HuH-7.5 (cell line): Measurements from ENCODE around the gene FLRT2.

ENCODE experiments used
- DNase-seq: peaks from one replicate; pipeline ENCODE4 v3.0.0; 2011; ENCODE audit warnings: low spot score

Gene FLRT2

GRCh38 chr14:85597701-85598100 lies 67.8 kb downstream of the FLRT2 start:
- DNase-seq: no peak

GRCh38 chr14:85599939-85600338 lies 70.0 kb downstream of the FLRT2 start:
- no peak for DNase-seq

GRCh38 chr14:85601246-85601645 lies 71.3 kb downstream of the FLRT2 start:
- DNase-seq: no peak

- DNase-seq: no peak
Measured at GRCh38 chr14:85601690-85602089, 71.7 kb downstream of the FLRT2 start.

- DNase-seq: no peak
Measured at GRCh38 chr14:85602345-85602744, 72.4 kb downstream of the FLRT2 start.

GRCh38 chr14:85604021-85604420 lies 74.1 kb downstream of the FLRT2 start:
- no peak for DNase-seq

DNA sequence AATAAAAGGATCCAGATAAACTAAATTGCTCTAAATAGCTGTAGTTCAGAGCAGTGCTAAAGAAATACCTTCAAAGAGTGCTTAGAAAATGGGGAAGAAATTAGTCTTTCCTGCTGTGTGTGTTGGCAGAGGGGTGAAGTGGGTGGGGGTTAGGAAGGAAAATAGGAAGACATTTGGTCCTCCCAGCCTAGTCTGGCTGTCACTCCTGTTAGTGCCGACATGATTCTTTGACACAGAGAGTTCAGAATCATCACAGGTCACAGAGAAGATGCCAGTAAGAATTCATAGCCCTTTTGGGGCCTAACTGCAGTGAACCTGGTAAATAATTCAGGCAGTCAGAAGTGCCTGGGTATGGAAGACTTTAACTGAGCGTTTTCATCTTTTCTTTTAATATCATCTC lies 74.8 kb downstream of the FLRT2 start:
- DNase-seq: no peak

DNA sequence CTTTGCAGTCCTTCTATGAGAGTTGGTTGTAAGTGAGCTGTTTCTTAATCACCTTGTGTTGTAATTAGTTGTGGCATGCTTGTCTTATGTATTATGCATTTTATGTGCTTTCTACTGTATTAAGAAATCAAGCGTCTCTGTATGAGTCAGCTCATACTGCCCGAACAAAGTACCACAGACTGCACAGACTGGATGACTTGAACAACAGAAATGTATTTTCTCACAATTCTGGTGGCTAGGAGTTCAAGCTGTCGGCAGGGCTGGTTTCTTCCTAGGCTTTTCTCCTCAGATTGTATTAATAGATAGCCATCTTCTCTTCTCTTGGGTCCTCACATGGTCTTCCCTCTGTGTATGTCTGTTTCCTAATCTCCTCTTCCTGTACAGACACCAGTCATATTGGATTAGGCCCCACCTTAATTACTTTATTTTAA lies 77.7 kb downstream of the FLRT2 start:
- no peak for DNase-seq

DNA sequence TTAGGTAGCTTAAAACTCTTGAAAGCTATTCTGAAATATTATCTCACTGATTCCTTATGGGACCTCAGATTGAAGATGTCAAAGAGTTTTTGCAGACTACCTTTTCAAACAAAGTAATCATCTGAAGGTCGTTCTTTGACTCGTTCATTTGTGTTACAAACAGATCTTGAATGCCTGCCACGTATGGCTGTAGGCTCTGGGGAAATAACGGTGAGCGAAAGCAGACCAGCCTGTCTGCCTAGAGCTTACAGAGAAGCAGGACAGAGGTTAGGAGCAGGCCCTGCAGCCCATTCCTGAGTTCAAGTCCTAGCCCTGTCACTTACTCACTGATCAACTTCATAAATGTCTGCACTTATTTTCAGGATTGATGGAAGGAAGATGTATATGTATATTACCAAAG lies 83.6 kb downstream of the FLRT2 start:
- DNase-seq: no peak

- DNase-seq: no peak
Measured at GRCh38 chr14:85616386-85616885, 86.5 kb downstream of the FLRT2 start.

GRCh38 chr14:85616886-85617285 lies 86.9 kb downstream of the FLRT2 start:
- DNase-seq: no peak

- DNase-seq: no peak
Measured at GRCh38 chr14:85617791-85618190, 87.8 kb downstream of the FLRT2 start.

DNA sequence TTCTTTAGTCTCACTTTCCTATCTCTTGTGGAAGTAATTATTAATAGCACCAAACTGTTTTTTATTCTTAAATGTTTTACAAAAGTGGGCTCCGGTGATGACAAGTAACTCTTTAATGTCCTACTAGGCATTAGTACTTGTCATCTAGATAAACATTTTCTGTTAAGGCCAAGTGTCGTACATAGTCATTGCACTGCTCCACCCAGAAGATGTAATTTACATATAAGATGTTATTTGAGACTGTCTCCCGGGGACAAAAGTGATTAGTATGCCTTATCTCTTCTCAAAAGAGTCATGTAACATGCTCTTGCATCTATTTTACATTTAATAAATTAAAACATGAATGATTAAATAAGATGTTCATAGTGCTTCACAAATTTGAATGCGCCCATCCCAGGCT lies 88.4 kb downstream of the FLRT2 start:
- DNase-seq: no peak

GRCh38 chr14:85618978-85619377 lies 89.0 kb downstream of the FLRT2 start:
- no peak for DNase-seq

GRCh38 chr14:85619851-85620250 lies 89.9 kb downstream of the FLRT2 start:
- no peak for DNase-seq

DNA sequence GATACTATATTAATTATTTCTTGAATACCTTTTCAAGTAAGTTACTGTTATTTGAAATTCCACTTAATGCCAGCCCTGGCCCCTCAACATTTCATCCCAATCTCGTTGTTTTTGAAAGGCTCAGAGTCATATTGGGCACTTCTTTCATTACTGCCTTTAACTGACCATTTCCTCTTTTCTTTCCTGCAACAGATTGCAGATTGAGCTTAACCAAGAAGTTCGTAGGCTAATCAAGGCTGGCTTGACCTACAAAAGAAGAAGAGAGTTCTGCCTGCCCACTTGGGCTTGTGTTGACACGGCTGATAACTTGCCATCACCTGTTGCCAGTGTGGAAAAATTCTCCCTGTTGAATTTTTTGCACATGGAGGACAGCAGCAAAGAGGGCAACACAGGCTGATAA lies 91.0 kb downstream of the FLRT2 start:
- DNase-seq: no peak

DNA sequence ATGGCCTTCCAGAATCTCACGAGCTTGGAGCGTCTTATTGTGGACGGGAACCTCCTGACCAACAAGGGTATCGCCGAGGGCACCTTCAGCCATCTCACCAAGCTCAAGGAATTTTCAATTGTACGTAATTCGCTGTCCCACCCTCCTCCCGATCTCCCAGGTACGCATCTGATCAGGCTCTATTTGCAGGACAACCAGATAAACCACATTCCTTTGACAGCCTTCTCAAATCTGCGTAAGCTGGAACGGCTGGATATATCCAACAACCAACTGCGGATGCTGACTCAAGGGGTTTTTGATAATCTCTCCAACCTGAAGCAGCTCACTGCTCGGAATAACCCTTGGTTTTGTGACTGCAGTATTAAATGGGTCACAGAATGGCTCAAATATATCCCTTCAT lies 92.2 kb downstream of the FLRT2 start:
- DNase-seq: no peak

GRCh38 chr14:85622986-85623685 lies 93.2 kb downstream of the FLRT2 start:
- DNase-seq: no peak

GRCh38 chr14:85625925-85626585 lies 96.1 kb downstream of the FLRT2 start:
- no peak for DNase-seq

DNA sequence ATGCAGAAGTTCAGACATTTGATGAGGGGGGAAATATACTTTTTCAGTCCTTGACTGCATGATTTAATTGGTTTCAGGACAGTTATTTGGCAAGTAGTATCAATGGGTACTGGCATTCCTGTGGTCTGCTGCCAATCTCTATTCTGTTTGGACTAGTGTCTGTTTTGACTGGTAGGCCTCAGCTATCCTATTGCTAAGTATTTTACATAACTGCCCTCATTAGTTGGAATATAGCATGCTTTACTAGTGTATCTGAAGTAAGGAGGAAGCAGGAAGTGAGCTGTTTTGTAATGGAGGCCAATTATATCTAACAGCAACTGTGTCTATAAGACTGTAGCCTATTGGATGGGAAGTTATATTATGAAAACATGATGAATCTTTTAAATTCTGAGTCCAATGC lies 104.3 kb downstream of the FLRT2 start:
- no peak for DNase-seq

DNA sequence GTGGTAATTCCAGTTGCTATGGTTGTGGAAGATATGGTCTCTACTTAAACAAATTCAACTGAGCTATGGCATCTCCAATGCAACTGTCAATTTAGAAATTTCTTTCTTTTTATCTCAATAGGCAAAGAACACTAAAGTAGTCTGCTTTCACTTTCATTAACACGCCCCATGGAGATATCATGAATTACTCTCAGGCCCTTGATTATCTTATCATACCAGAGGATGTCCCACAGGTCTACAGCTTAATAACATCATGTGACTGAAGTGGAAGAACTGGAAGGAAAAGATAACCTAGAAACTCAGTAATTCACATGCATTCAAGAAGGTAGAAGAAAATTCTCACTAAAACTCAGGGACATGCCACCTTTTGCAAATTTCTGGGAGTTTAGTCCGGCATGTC lies 114.3 kb downstream of the FLRT2 start:
- no peak for DNase-seq

DNA sequence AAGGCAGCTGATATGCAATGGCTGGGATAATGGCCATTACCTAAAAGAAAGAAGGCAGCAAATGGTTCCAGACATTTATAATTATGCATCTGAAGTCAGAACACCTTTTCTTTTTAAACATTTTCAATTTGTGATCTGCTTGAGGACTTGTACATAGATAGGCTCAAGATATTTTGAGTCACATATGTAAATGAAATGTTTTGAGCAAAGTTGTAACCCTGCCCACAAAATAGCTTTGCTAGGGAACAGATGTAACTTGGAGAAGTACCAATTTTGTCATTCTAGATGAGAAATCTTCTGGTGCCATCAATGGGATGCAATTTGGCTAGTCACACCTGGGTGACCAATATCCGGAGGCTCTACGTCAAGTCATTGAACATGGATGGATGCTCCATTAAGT lies 123.1 kb downstream of the FLRT2 start:
- no peak for DNase-seq

GRCh38 chr14:85660243-85660922 lies 130.4 kb downstream of the FLRT2 start:
- no peak for DNase-seq
